K562 (cell line): ENCODE measurements around the gene RGS17. TPM values are rescaled to one million over a fixed set of nuclear protein-coding genes. Genes with fewer than 3 reads are reported as not detected.

Source experiments
- EP300 ChIP-seq: IDR thresholded peaks from 2 replicates; pipeline ENCODE4 v1.6.1; 2012; ENCODE audit warnings: low read length, improper control_type of control experiment
- HMGN3 ChIP-seq: IDR thresholded peaks from 2 replicates; pipeline ENCODE4 v1.6.1; 2011; ENCODE audit warnings: borderline replicate concordance, low read depth, mild to moderate bottlenecking, mixed read lengths, low read length; ENCODE audit not compliant: insufficient read length; ENCODE audit errors: extremely low read depth
- HNRNPH1 ChIP-seq: fragments of 200-400 bp; formaldehyde crosslinking; optimal IDR thresholded peaks from 2 replicates; pipeline ENCODE3; 2017; ENCODE audit warnings: low read depth, mild to moderate bottlenecking, low read length, moderate library complexity
- MCM3 ChIP-seq: fragments of 450-650 bp; IDR thresholded peaks from 2 replicates; pipeline ENCODE4 v1.6.1; 2016
- NCOA1 ChIP-seq: fragments of 450-650 bp; IDR thresholded peaks from 2 replicates; pipeline ENCODE4 v1.6.1; 2016; ENCODE audit warnings: low read depth
- NCOA4 ChIP-seq: fragments of 450-650 bp; IDR thresholded peaks from 2 replicates; pipeline ENCODE4 v1.6.1; 2018; ENCODE audit warnings: mild to moderate bottlenecking; ENCODE audit not compliant: partially characterized antibody
- NFE2 ChIP-seq: IDR thresholded peaks from 2 replicates; pipeline ENCODE4 v1.6.1; 2014; ENCODE audit warnings: antibody characterized with exemption, low read depth
- NR4A1 ChIP-seq, 2 experiments: fragments of 250-450 bp in 1 of 2; fragments of 450-650 bp in 1 of 2; sonication (Bioruptor Pico) in 1 of 2; IDR thresholded peaks; 2 replicates each; pipeline versions ENCODE4 v1.4.0 to v1.6.1; 2016 to 2020; ENCODE audit warnings: mild to moderate bottlenecking in 2 of 2, missing compliant biosample characterization in 1 of 2, missing genetic modification characterization in 1 of 2, moderate library complexity in 1 of 2
- RAD21 ChIP-seq, 2 experiments: fragments of 250-450 bp in 1 of 2; fragments of 450-650 bp in 1 of 2; sonication (Bioruptor Pico) in 1 of 2; formaldehyde crosslinking in 1 of 2; IDR thresholded peaks in 1 of 2; conservative IDR thresholded peaks in 1 of 2; 2 replicates each; pipeline versions ENCODE4 v1.4.0 to v1.8.0; 2020 to 2022; ENCODE audit warnings: mild to moderate bottlenecking in 2 of 2, moderate library complexity in 1 of 2
- SMARCE1 ChIP-seq: fragments of 450-650 bp; IDR thresholded peaks from 2 replicates; pipeline ENCODE4 v1.7.1; 2016; ENCODE audit warnings: mild to moderate bottlenecking
- TEAD1 ChIP-seq, 2 experiments: fragments of 450-650 bp in 1 of 2; sonication (generic) in 1 of 2; formaldehyde crosslinking; IDR thresholded peaks; 2 replicates each; pipeline versions ENCODE4 v1.4.0 to v1.8.0; 2020 to 2022; ENCODE audit warnings: mild to moderate bottlenecking in 2 of 2, missing genetic modification reagents in 1 of 2
- THRAP3 ChIP-seq: fragments of 450-650 bp; IDR thresholded peaks from 2 replicates; pipeline ENCODE4 v1.6.1; 2016; ENCODE audit warnings: mild to moderate bottlenecking, inconsistent platforms, borderline replicate concordance
- WHSC1 ChIP-seq: IDR thresholded peaks from one replicate; pipeline ENCODE4 v1.6.1; 2012; ENCODE audit warnings: low read length, control low read depth, inconsistent platforms
- YBX1 ChIP-seq: fragments of 450-650 bp; IDR thresholded peaks from 2 replicates; pipeline ENCODE4 v1.7.1; 2016; ENCODE audit warnings: mild to moderate bottlenecking
- ZNF143 ChIP-seq: sonication (generic); formaldehyde crosslinking; IDR thresholded peaks from 2 replicates; pipeline ENCODE4 v1.9.0; 2022; ENCODE audit warnings: mild to moderate bottlenecking, missing genetic modification reagents
- ZNF146 ChIP-seq: IDR thresholded peaks from one replicate; pipeline ENCODE4 v1.6.1; 2018; ENCODE audit warnings: missing compliant biosample characterization; ENCODE audit not compliant: unreplicated experiment
- ZNF217 ChIP-seq: sonication (generic); formaldehyde crosslinking; IDR thresholded peaks from 2 replicates; pipeline ENCODE4 v1.8.0; 2022; ENCODE audit warnings: mild to moderate bottlenecking, missing genetic modification reagents
- ZNF584 ChIP-seq: fragments of 200-800 bp; sonication (Bioruptor generic); IDR thresholded peaks from 2 replicates; pipeline ENCODE4 v1.6.1; 2016; ENCODE audit warnings: low read depth, mild to moderate bottlenecking, missing genetic modification characterization, missing compliant biosample characterization
- polyA plus RNA-seq, 8 experiments: library from polyadenylated mRNA; depleted of rRNA in 4 of 8; stranded (reverse) in 5 of 8; unstranded in 3 of 8; fragments of >200 nt; fragmentation: Nextera tagmentation in 2 of 8; fragmentation: Illumina TruSeq in 1 of 8; extraction: Ambion mirVana in 2 of 8; extraction: Trizol in 1 of 8; gene quantifications; 2 replicates each; pipeline versions ENCODE4 v1.2.1 to v1.2.3, GENCODE V29; 2011 to 2014; ENCODE audit warnings: inconsistent platforms in 1 of 8, missing spikeins in 1 of 8
- total RNA-seq, 7 experiments: library from RNA; depleted of rRNA in 6 of 7; stranded (reverse); fragments of >200 nt in 6 of 7; fragmentation: Illumina TruSeq in 2 of 7; extraction: Trizol in 2 of 7; gene quantifications; 2 replicates each; pipeline versions ENCODE4 v1.2.1 to v1.2.3, GENCODE V29; 2011 to 2021; ENCODE audit warnings: low replicate concordance in 1 of 7
- TF ChIP-seq, protein P1 (sequence below): fragments of 250-450 bp; sonication (Bioruptor Pico); IDR thresholded peaks from 2 replicates; pipeline ENCODE4 v1.5.0; 2022; ENCODE audit warnings: mild to moderate bottlenecking
- TF ChIP-seq, protein P2 (sequence below): fragments of 450-650 bp; IDR thresholded peaks from 2 replicates; pipeline ENCODE4 v1.6.1; 2017; ENCODE audit warnings: mild to moderate bottlenecking, moderate library complexity
- TF ChIP-seq, protein P3 (sequence below): IDR thresholded peaks from 2 replicates; pipeline ENCODE4 v1.6.1; 2011; ENCODE audit not compliant: insufficient read length; ENCODE audit errors: extremely low read depth
- TF ChIP-seq, protein P4 (sequence below): fragments of 250-450 bp; sonication (Bioruptor Pico); IDR thresholded peaks from 2 replicates; pipeline ENCODE4 v1.5.0; 2021

The RGS17 gene
- total and polyA plus RNA-seq, 9 of the 15 experiments (the other 6 are each of a cell fraction or from before 2014, with no cell fraction given): 0.01 to 0.14 (median 0.08) TPM; not detected in 6

DNA sequence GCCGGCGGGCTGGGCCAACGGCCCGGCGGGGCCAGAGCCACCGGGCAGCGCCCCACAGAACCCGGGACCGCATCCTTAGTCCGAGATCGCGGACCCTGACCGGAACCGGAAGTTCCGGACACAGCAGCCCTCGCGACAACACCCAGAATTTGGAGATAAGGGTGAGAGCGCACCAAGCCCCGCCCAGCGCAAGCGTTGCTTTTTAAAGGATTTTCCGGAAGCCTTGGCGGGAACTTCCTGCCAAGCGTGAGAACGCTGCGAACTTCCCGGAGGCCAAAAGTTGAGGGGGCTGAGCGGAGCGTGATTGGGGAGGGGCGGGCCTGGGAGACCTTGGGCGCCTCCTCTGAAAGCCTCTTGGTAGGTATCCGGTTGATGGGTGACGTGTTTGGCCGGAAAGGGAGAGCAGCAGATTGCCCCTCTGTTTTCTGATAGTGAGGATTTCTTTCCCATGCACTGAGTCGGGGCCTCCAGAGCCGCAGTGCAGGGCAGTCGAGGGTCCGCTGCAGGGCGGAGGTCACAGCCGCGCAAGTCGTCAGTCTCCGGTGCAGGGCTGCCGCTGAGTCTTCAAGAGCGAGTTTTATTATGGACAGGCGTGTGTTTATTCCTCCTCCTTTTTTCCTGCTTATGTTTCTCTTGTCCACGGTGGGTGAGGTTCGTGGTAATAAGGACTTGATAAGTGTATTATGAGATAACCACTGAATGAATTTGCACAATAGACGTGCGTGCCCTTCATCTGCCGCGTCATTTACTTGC is 128.3 kb downstream of the RGS17 start, which contains the start of gene MTRF1L (continued):
- TF ChIP-seq YBX1 (no peak), EP300 (no peak), ZNF143 (CRISPR knock-in tag) (no peak), MCM3 (no peak), NFE2 (peak; percentile 21; the same call in 1 of the 2 replicates), NR4A1 (CRISPR knock-in tag; IDR thresholded peaks at IDR 0.05) (no peak), NR4A1 (tag; IDR thresholded peaks at IDR 0.05) (no peak), HMGN3 (no peak), RAD21 (CRISPR knock-in tag; conservative IDR thresholded peaks at IDR 0.05 in 1 of 2, IDR thresholded peaks at IDR 0.05 in 1 of 2) (no peak), SMARCE1 (no peak), ZNF146 (CRISPR knock-in tag) (no peak), TEAD1 (CRISPR knock-in tag; IDR thresholded peaks at IDR 0.05) (no peak), ZNF584 (CRISPR knock-in tag) (no peak), ZNF217 (CRISPR knock-in tag) (no peak), HNRNPH1 (no peak), NCOA4 (no peak), WHSC1 (no peak), NCOA1 (peak; percentile 48; the same call in 1 of the 2 replicates), THRAP3 (no peak)
- TF ChIP-seq, protein P1, sequence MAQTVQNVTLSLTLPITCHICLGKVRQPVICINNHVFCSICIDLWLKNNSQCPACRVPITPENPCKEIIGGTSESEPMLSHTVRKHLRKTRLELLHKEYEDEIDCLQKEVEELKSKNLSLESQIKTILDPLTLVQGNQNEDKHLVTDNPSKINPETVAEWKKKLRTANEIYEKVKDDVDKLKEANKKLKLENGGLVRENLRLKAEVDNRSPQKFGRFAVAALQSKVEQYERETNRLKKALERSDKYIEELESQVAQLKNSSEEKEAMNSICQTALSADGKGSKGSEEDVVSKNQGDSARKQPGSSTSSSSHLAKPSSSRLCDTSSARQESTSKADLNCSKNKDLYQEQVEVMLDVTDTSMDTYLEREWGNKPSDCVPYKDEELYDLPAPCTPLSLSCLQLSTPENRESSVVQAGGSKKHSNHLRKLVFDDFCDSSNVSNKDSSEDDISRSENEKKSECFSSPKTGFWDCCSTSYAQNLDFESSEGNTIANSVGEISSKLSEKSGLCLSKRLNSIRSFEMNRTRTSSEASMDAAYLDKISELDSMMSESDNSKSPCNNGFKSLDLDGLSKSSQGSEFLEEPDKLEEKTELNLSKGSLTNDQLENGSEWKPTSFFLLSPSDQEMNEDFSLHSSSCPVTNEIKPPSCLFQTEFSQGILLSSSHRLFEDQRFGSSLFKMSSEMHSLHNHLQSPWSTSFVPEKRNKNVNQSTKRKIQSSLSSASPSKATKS: no peak
- TF ChIP-seq, protein P2, sequence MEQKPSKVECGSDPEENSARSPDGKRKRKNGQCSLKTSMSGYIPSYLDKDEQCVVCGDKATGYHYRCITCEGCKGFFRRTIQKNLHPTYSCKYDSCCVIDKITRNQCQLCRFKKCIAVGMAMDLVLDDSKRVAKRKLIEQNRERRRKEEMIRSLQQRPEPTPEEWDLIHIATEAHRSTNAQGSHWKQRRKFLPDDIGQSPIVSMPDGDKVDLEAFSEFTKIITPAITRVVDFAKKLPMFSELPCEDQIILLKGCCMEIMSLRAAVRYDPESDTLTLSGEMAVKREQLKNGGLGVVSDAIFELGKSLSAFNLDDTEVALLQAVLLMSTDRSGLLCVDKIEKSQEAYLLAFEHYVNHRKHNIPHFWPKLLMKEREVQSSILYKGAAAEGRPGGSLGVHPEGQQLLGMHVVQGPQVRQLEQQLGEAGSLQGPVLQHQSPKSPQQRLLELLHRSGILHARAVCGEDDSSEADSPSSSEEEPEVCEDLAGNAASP: no peak
- TF ChIP-seq, protein P3, sequence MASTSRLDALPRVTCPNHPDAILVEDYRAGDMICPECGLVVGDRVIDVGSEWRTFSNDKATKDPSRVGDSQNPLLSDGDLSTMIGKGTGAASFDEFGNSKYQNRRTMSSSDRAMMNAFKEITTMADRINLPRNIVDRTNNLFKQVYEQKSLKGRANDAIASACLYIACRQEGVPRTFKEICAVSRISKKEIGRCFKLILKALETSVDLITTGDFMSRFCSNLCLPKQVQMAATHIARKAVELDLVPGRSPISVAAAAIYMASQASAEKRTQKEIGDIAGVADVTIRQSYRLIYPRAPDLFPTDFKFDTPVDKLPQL: peak; percentile 11
- TF ChIP-seq, protein P4, sequence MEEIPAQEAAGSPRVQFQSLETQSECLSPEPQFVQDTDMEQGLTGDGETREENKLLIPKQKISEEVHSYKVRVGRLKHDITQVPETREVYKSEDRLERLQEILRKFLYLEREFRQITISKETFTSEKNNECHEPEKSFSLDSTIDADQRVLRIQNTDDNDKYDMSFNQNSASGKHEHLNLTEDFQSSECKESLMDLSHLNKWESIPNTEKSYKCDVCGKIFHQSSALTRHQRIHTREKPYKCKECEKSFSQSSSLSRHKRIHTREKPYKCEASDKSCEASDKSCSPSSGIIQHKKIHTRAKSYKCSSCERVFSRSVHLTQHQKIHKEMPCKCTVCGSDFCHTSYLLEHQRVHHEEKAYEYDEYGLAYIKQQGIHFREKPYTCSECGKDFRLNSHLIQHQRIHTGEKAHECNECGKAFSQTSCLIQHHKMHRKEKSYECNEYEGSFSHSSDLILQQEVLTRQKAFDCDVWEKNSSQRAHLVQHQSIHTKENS: no peak
